ENCODE data around the gene MYL11.

- TF ChIP-seq USF2 (IDR thresholded peaks at IDR 0.05), result no peak
- no peak for TF ChIP-seq REST (IDR thresholded peaks at IDR 0.05)
- no peak for TF ChIP-seq MAZ (IDR thresholded peaks at IDR 0.05; ENCODE audit: borderline replicate concordance, low read depth, low read length)
- TF ChIP-seq ELK1 (IDR thresholded peaks at IDR 0.05; ENCODE audit: low read depth, low read length), result no peak
- no peak for TF ChIP-seq RNF2 (IDR thresholded peaks at IDR 0.05; ENCODE audit: borderline replicate concordance, low read depth)
- TF ChIP-seq CTCF (IDR thresholded peaks at IDR 0.05), result no peak
- TF ChIP-seq ESRRA (IDR thresholded peaks at IDR 0.05; ENCODE audit: borderline replicate concordance, low read length), result no peak
- no peak for TF ChIP-seq POLR2A (IDR thresholded peaks at IDR 0.05; ENCODE audit: low read length)
- no peak for TF ChIP-seq SREBF2 (IDR thresholded peaks at IDR 0.05)
These were observed 21.0 kb upstream of the MYL11 start for GRCh38 chr16:30353438-30354129.
